ENCODE results near the gene FER1L5. TPM values are rescaled to one million over a fixed set of nuclear protein-coding genes. Genes with fewer than 3 reads are reported as not detected.

FER1L5 gene
- total and polyA plus RNA-seq, 2 donors (not counting 3 experiments of a cell fraction or from before 2014, with no cell fraction given): not detected

- TF ChIP-seq FOS (IDR thresholded peaks at IDR 0.05; ENCODE audit: borderline replicate concordance, insufficient read depth, low read length): no peak
- no peak for TF ChIP-seq POLR2AphosphoS5 (IDR thresholded peaks at IDR 0.05; ENCODE audit: insufficient read depth, low read depth, low read length)
- no peak for TF ChIP-seq MYC (IDR thresholded peaks at IDR 0.05; ENCODE audit: low read depth, low read length)
- no peak for TF ChIP-seq CTCF (IDR thresholded peaks at IDR 0.05; ENCODE audit: extremely low read depth in 1 of 2, insufficient read depth in 1 of 2, low read depth in 1 of 2, low read length in 2 of 2)
- TF ChIP-seq GATA2 (IDR thresholded peaks at IDR 0.05; ENCODE audit: insufficient read depth, insufficient read length, low read depth, low read length): no peak
- no peak for TF ChIP-seq MAX (IDR thresholded peaks at IDR 0.05; ENCODE audit: insufficient read depth, insufficient read length)
- H3K4me3 ChIP-seq (replicated peaks in 1 of 3; ENCODE audit: insufficient read depth in 1 of 3, low read depth in 1 of 3, low read length in 3 of 3): peak overlapping the region; percentile 70 to 92 (median 91)
- H2AFZ ChIP-seq (ENCODE audit: low read depth, low read length): no peak overlapping the region
- TSS peak; percentile 22 for BruUV-seq (replicated peaks)
- ChIA-PET POLR2A (no interaction called here), CTCF (interaction anchor here (1.0 kb wide), 1 partner anchor 126 kb away, joined by 3 read pairs; no protein-coding TSS in a partner anchor)
- dilution Hi-C loops (cut with MboI; ENCODE audit: extremely low pct_ligation_motif_present, low sequenced_read_pairs) (no loop called here), intact Hi-C loops (cut with micrococcal nuclease) (loop anchor here (2.0 to 10.0 kb wide), 3 partner anchors 124 to 328 kb away; partner anchors contain the start of gene CNNM4)
- peak overlapping the region; percentile 92 for H3K27ac ChIP-seq (ENCODE audit: insufficient read depth, low read depth, low read length)
- H3K27me3 ChIP-seq (ENCODE audit: control insufficient read depth in 2 of 2, insufficient read depth in 2 of 2, low read length in 2 of 2): no peaks in the 10 kb centered on the region
- H4K20me1 ChIP-seq (replicated peaks; ENCODE audit: control insufficient read depth, extremely low read depth, insufficient read depth, low read length): no peaks in the 10 kb centered on the region
- peak overlapping the region; percentile 98 for H3K4me2 ChIP-seq (ENCODE audit: insufficient read depth, low read length)
- DNase-seq (ENCODE audit: low read depth, low spot score): peak; percentile 44
- H3K9me3 ChIP-seq (replicated peaks; ENCODE audit: control insufficient read depth, insufficient read depth, low read length): no peaks in the 10 kb centered on the region
- peaks cover 35% of the 10 kb centered on the region for H3K79me2 ChIP-seq (ENCODE audit: control insufficient read depth, insufficient read depth, low read length)
- peaks cover 19% of the 10 kb centered on the region for H3K4me1 ChIP-seq (ENCODE audit: control insufficient read depth, extremely low read depth, insufficient read depth, low read length)
- peak; percentile 67 for FAIRE-seq
- peak overlapping the region; percentile 93 for H3K9ac ChIP-seq (replicated peaks; ENCODE audit: extremely low read depth, insufficient read depth, low read length)
- no peaks in the 10 kb centered on the region for H3K9me1 ChIP-seq (replicated peaks; ENCODE audit: control insufficient read depth, extremely low read depth, insufficient read depth, low read length)
- H3K36me3 ChIP-seq (ENCODE audit: control insufficient read depth in 2 of 2, extremely low read depth in 1 of 2, insufficient read depth in 2 of 2, low read length in 2 of 2): no peaks in the 10 kb centered on the region
Measured at GRCh38 chr2:96636551-96637171, 5.9 kb upstream of the FER1L5 start.

All from endothelial cell of umbilical vein (primary cell).